Right ventricle myocardium inferior (tissue), 1 donor: ENCODE data around the gene GRAMD1A. TPM values are rescaled to one million over a fixed set of nuclear protein-coding genes. Genes with fewer than 3 reads are reported as not detected.
A peak's percentile ranks its signal among the peaks of the same experiment; 100 is the strongest.
"Not testable (repeated sequence)": the region's sequence is repeated elsewhere in the genome, so short reads cannot be mapped to it uniquely, and the experiment has no call there.

Experiments
- ATAC-seq: fragments of 200-7000 bp; cut with Tn5 transposase; one replicate; pipeline ENCODE4 v1.9.1; 2020; ENCODE audit warnings: mild to moderate bottlenecking, moderate library complexity
- DNase-seq: peaks from one replicate; pipeline ENCODE4 v3.0.0; 2021; ENCODE audit errors: missing footprints
- intact Hi-C: fragments of 100-400 bp; cut with DNase I; formaldehyde crosslinking; loops from one replicate; pipeline ENCODE4 v1.11.0; 2022
- total RNA-seq: library from RNA; stranded (reverse); fragmentation: NEBNext Ultra II Directional; extraction: Animal tissue kit (Norgen Biotek cat#: 25700); gene quantifications from one replicate; pipeline ENCODE4 v1.2.1, GENCODE V29; 2021
- donor health status: DM: no; HTN: yes; CAD: no; lungs with severe emphysema.

GRAMD1A gene
- total RNA-seq, 1 donor from 2014 or later: 25.8 TPM

DNA sequence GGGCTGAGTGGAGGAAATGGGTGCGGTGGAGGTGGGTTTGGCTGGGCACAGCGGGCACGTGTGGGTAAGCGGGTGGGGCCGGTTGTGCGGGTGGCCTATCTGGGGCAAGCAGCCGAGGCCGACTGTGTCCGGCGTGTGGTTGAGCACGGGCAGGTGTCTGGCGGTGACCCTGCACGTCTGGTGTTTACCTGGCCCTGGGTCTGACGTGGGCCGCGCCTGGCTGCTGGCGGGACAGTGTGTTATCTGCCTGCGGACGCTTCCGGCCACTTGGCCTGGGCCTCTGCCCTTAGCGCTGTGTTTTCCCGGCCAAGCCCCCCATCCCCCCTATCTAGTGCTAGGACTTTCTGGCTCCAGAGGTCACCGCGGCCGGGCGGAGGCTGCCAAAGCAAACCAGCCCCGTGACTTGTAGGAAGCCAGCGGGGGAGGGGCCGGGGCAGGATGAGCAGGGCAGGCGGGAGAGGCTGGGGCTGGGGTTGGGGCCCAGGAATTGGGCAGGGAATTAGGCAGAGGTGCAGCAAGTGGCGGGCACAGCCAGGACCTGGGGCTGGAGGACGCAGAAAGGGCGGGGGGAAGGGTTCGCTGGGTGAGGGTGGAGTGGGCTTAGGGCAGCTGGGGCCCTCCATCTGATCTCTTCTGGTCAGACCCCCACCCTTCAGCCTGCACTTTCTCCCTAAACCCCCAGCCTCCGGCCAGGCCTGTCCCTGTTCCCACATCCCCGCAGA, 40.9 kb downstream of the GRAMD1A start:
- DNase-seq: peak; percentile 96
- intact Hi-C loops: loop anchor here (5.0 to 10.0 kb wide), 3 partner anchors 101 to 306 kb away; partner anchors contain the start of genes FXYD7, USF2 and ZNF181
- ATAC-seq: peak; percentile 86

DNA sequence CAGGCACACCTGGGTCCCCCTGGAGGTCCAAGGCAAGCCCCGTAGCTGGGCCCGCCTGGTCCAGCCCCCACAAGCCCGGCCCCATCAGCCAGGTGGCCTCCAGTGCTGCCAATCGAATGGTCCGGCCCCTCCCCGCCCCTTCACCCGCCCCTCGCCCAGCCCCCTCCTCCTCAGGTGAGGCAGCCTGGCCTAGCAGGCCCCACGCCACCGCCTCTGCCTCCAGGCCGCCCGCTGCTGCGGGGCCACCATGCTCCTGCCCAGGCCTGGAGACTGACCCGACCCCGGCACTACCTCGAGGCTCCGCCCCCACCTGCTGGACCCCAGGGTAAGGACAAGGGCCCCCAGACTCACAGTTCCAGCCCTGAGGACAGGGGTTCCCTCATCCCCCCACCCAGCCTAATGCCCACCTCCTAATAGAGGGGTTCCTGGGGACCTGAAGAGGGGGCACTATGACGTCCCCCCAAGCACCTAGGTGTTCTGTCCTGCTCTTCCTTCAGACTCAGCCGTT, 41.5 kb downstream of the GRAMD1A start, which contains the start of gene HPN:
Gene HPN, plus strand, starts transcription at position 174 of the 508 bp plus-strand sequence. CDS start 786 bp downstream, outside the sequence.
- intact Hi-C loops: loop anchor here (5.0 to 10.0 kb wide), 3 partner anchors 101 to 307 kb away; partner anchors contain the start of genes FXYD7, USF2 and ZNF181

DNA sequence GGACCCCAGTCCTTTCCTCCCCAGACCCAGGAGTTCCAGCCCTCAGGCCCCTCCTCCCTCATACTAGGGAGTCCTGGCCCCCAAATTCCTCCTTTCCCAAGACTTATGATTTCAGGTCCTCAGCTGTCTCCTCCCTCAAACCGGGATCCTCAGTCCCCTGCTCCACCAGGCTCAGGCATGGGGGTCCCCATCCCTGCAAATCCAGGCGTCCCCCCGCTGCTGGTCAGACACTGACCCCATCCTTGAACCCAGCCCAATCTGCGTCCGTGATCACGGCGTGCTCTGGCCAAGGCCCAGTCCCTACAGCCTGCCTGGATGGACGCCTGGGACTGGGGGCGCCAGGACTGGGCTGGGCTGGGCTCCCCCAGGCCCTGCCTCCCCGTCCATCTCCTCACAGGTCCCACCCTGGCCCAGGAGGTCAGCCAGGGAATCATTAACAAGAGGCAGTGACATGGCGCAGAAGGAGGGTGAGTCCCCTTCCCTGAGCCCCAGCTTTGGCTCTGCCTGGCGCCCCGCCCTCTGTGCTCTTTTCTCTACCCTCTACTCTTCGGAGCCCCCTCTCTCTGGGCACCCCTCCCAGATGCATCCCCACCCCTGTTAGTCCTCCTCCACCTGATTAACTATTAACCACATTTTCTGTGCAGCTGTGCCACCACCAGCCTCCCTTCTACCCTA, 42.1 kb downstream of the GRAMD1A start:
- no peak for ATAC-seq
- no peak for DNase-seq
- intact Hi-C loops: loop anchor here (5.0 to 10.0 kb wide), 3 partner anchors 100 to 307 kb away; partner anchors contain the start of genes FXYD7, USF2 and ZNF181

More for the DNA sequence above, 41.5 kb downstream of the GRAMD1A start, which contains the start of gene HPN:
- no peak for ATAC-seq
- DNase-seq: no peak

DNA sequence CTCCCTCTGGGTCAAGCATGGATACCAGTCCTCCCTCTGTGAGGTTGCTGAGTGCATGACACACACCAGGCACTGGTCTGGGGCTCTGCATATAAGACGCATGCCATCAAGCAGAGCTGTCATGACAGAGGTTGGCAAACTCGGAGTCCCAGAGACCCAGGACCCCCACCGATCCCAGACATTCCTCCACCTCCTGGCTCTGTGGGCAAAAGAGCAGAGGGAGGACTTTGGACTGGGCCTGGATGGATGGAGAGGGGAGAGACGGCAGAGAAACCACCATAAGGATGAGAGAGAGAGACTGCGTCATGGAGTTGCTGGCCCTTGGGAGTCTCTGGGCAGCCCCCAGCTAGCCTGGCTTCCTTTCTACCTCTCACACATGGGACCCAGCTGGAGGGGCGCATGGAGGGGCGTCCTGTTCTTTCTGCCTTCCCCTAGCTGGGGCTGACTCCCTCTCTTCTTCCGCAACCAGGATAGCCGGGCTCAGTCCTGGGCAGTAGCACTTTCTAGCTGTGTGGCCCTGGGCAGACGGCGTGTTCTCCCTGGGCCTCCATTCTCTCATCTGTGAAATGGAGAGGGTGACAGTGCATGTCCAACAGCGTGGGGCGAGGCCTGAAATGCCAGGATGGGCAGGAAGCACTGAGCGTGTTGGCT, 43.0 kb downstream of the GRAMD1A start:
- ATAC-seq: no peak
- intact Hi-C loops: loop anchor here (5.0 to 10.0 kb wide), 3 partner anchors 99 to 308 kb away; partner anchors contain the start of genes FXYD7, USF2 and ZNF181
- no peak for DNase-seq

DNA sequence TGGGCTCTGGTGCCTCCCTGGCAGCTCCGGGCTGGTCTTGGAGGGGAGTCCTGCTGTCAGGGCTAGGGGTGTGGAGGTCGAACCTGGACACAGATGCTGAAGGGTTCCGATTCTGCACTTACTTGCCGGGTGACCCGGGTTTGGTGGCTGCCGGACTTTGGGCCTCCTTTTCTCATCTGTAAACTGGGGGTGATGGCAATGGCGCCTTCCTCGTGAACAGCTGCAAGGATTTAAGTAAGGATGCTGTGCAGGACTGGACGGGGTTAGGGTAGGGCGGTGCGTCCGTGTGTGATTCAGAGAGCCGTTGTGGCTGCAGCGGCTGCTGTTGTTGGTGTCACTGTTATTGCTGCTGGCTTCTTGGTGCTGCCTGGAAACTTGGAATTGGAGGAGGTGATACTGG, 43.8 kb downstream of the GRAMD1A start:
- DNase-seq (no peak), ATAC-seq (no peak)
- intact Hi-C loops: loop anchor here (1.0 to 10.0 kb wide), 4 partner anchors 46 to 309 kb away; partner anchors contain the start of genes FXYD7, USF2 and ZNF181

DNA sequence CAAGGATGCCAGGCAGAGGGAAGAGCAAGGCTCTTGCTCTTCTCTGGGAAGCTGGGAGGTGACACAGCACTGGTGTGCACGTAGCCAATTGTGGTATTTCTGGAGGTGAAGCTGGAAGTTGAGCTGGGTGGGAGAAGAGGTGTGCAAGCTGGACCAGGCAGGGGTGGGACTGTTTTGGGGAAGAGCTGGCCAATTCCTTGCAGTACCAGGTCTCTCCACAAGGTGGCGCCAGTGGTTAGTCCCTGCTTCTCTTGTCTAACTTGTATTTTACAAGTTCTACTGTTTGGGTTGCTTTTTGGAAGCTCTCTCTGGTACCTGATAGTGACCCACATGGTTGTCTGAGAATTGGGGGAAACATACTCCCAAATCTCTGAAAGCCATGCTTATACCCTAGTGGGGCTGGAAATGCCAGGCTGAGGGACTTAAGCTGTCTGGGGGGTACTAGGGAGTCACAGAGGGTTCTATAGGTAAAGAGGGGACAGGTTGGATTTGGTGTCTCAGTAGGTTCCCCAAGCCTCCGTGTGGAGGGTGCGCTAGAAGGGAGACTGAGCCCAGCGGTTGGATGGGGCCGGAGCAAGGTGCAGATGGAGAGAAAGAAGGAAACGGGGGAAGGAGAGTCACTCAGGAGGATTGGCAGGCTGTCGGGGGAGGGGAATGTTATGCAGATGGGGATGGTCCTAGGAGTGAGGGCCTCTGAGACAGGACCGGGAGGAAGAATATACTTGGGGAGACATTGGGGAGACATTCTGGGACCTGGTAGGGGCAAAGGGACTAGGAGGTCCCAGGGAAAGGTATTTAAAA, 44.4 kb downstream of the GRAMD1A start:
- intact Hi-C loops: loop anchor here (1.0 to 10.0 kb wide), 4 partner anchors 46 to 310 kb away; partner anchors contain the start of genes FXYD7, USF2 and ZNF181
- ATAC-seq: no peak
- no peak for DNase-seq

DNA sequence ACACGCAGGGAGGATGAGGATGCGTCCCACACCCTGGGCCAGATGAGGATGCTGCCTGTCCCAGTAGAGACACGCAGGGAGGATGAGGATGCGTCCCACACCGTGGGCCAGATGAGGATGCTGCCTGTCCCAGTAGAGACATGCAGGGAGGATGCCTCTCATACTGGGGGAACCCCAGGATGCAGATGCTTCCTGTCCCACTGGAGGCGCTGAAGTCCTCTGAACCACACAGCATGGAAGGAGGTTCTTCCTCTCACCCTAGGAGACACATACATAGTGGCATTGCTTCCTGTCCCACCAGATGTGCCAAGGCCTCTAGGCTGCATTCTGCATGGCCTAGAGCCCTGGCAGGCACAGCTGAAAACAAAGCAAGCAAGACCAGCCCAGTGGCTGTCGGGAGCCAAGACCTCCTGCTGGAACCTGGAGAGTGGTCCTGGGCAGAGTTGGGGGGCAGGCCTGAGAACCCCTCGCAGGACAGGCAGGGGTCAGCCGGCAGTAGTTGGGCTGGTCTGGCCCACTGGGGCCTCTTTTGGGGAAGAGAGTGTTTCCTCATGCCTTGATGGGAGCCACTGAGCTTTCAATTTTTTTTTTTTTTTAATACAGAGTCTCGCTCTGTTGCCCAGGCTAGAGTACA, 45.7 kb downstream of the GRAMD1A start:
- intact Hi-C loops: loop anchor here (10.0 kb wide), 2 partner anchors 219 to 311 kb away; partner anchors contain the start of genes USF2 and ZNF181
- ATAC-seq (no peak), DNase-seq (no peak)

DNA sequence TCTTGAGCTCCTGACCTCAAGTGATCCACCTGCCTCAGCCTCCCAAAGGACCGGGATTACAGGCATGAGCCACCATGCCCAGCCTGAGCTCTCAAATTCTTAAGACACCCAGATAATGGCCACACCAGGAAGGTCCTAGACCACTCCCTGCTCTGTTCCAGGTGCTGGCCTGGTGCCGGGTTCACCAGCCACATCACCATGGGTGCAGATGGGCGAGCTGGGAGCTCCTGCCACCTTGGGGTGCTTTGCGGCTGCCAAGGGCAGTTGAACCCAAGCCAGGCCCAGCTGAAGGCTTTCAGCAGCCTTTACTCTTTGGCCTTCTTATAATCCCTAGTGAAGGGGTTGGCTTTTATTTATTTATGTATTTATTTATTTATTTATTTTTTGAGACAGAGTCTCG, 46.3 kb downstream of the GRAMD1A start:
- intact Hi-C loops: loop anchor here (10.0 kb wide), 2 partner anchors 218 to 312 kb away; partner anchors contain the start of genes USF2 and ZNF181
- DNase-seq: no peak
- ATAC-seq: no peak

DNA sequence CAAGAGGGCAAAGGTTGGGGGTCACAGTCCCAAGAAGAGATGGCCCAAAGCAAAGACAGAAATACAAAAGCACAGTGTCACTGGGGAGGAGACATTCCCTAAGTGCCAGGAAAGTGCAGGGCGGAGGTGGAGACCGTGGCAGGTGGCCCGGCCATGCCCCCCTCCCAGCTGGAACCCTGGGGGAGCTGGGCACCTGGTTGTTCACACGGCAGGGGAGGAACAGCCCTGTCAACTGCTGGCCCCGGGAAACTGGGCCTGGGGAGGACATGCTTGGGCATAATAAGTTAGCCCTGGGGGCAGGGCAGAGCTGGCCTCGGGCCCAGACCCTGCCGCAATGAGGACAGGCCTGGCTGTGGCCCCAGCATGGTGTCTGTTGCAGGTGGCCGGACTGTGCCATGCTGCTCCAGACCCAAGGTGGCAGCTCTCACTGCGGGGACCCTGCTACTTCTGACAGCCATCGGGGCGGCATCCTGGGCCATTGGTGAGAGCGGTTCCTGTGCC, 48.8 kb downstream of the GRAMD1A start:
- intact Hi-C loops: loop anchor here (10.0 kb wide), 2 partner anchors 216 to 314 kb away; partner anchors contain the start of genes USF2 and ZNF181
- DNase-seq (no peak), ATAC-seq (peak; percentile 75)

DNA sequence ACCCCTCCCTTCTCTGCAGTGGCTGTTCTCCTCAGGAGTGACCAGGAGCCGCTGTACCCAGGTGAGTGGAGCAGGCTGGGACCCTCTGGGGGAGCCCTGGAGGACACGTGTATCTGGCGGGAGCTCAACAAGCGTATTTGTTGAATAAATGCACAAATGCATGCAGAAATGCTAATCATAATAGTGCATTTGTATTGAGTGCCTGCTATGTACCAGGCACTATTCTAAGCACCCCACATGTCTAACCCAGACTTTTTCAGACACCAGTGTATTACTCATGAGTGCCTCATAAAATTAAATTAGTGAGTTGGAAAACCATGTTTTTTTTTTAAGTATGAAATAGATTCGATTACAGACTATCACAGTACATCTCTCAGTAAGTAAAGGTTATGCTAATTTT, 49.3 kb downstream of the GRAMD1A start:
- ATAC-seq (peak; percentile 11), DNase-seq (no peak)
- intact Hi-C loops: loop anchor here (10.0 kb wide), 2 partner anchors 215 to 315 kb away; partner anchors contain the start of genes USF2 and ZNF181

DNA sequence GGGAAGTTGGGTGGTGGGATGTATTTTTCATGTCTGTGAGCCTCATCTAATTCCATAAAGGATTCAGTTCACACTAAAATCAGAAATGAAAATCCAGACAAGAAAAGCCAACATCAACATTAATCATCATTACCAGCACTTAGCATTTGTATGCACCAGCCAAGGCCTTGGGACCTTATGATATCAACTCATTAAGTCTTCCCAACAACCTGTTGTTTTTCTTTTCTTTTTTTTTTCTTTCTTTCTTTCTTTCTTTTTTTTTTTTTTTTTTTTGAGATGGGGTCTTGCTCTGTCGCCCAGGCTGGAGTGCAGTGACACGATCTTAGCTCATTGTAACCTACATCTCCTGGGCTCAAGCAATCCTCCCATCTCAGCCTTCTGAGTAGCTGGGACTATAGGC, 50.5 kb downstream of the GRAMD1A start:
- ATAC-seq, intact Hi-C loops, DNase-seq: not testable (repeated sequence)

DNA sequence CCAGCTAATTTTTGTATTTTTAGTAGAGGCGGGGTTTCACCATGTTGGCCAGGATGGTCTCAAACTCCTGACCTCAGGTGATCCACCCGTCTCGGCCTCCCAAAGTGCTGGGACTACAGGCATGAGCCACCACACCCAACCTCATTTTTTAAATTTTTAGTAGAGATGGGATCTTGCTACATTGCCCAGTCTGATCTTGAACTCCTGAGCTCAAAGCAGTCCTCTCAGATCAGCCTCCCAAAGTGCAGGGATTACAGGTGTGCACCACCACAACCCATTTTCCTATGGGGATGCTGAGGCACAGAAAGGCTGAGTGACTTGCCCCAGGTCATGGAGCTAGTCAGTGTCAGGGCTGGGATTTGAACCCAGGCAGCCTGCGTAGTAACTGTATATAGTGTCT, 51.1 kb downstream of the GRAMD1A start:
- intact Hi-C loops, ATAC-seq, DNase-seq: not testable (repeated sequence)

DNA sequence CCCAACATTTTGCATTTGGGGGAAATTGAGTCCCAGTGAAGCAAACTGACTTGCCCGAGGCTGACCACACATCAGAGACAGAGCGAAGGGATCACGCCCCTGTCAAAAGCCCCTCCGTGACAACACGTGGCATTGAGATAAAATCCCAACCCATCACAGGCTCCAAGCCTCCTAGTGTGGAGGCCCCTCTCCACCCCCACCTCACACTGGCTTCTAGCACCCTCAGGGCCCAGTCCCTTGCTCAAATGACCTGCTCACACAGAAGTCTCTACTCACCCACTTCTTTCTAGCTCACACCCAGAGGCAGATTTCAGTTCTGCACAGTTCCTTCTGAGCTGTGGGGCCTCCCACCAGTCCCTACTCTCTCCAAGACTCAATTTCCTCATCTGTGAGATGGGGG, 51.7 kb downstream of the GRAMD1A start:
- DNase-seq (no peak), ATAC-seq (no peak)
- intact Hi-C loops: no loop called here

DNA sequence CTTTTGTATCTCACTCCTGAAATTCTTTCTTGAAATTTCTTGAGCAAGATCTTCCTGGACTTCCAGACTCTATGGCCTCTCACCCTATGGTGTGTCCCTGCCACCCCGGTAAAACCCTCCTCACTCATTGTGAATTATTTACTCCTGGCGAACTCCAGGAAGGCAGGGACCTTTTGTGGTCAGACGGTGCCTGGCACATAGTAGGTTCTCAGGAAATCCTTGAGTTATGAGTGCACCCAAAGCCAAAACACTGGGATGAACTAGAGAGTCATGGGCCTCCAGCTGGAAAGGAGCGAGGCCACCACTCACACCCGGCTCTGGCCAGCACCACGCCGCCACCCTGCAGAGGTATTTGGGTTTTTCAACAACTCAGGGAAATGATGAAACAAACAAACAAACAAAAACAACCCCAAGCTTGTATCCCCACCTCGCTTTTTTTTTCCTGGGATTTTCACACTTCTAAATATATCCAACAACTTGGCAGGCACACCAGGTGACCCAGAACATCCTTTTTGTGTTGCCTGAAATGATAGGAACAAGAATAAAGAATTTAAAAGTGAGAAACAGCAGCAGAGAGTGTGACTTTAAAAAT, 52.6 kb downstream of the GRAMD1A start:
- ATAC-seq (no peak), DNase-seq (no peak)
- intact Hi-C loops: no loop called here

DNA sequence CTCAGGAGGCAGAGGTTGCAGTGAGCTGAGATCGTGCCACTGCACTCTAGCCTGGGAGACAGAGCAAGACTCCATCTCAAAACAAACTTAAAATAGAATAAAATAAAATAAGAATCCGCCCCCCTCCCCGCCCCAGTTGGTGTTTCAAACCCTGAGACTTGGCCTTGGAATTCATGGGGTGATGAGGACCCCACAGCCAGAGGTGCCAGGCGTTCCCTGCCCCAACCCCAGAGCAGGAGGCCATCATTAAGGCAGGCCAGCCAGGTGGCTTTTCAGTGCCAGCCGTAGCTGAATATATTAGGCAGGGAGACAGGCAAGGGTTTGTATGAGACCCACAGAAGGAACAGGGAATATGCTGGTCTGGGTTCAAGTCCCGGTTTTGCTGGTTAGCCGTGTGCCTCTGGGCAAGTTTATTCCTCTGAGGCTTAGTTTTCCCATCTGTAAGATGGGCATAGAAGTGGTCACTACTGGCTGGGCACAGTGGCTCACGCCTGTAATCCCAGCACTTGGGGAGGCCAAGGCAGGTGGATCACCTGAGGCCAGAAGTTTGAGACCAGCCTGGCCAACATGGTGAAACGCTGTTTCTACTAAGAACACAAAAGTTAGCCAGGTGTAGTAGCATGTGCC, 53.7 kb downstream of the GRAMD1A start:
- intact Hi-C loops: no loop called here
- ATAC-seq (no peak), DNase-seq (no peak)

DNA sequence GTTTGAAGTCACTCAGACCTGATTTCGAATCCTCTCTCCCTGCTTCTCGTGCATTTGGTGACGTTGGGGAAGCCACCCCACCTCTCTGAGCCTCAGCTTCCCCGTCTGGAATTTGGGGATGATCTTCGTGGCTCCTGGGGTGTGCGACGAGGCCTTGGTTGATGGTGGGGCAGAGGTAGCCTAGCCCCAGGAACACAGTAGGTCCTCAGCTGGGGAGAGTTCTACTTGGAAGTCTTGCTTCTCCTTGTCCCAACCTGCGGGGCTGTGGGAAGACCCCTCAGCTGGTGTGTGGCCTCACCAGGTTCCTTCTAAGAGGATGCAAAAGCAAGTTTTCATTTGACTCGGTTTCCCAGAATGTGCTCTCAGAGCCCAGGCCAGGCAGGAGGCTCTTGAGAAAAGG, 54.5 kb downstream of the GRAMD1A start:
- ATAC-seq (no peak), DNase-seq (no peak)
- intact Hi-C loops: no loop called here
